Heart left ventricle (tissue), 16 donors: ENCODE results near the gene VAMP5. TPM values are rescaled to one million over a fixed set of nuclear protein-coding genes. Genes with fewer than 3 reads are reported as not detected.
A peak's percentile ranks its signal among the peaks of the same experiment; 100 is the strongest.

ENCODE experiments used
- ATAC-seq, 4 donors: fragments of 200-7000 bp; cut with Tn5 transposase; one replicate each; pipeline ENCODE4 v1.9.1; 2020 to 2022; ENCODE audit warnings: moderate library complexity in 4 of 4, mild to moderate bottlenecking in 3 of 4, moderate number of reproducible peaks in 1 of 4
- DNase-seq, 5 donors: peaks; one replicate each; pipeline ENCODE4 v3.0.0-alpha.2; 2020
- H3K27ac ChIP-seq, 12 donors: fragments of 200-600 bp; sonication (generic) in 4 of 12; one replicate each; pipeline versions ENCODE4 v1.5.0 to v1.8.0; 2016 to 2022; ENCODE audit warnings: mild to moderate bottlenecking in 2 of 12
- H3K27me3 ChIP-seq, 9 donors: fragments of 200-600 bp; sonication (generic) in 2 of 9; one replicate each; pipeline versions ENCODE4 v1.5.1 to v1.8.0; 2016 to 2022; ENCODE audit warnings: mild to moderate bottlenecking in 3 of 9
- H3K36me3 ChIP-seq, 9 donors: fragments of 200-600 bp; sonication (generic) in 2 of 9; one replicate each; pipeline versions ENCODE4 v1.5.0 to v1.8.0; 2018 to 2022; ENCODE audit warnings: mild to moderate bottlenecking in 2 of 9
- H3K4me1 ChIP-seq, 12 donors: fragments of 200-600 bp; sonication (generic) in 4 of 12; one replicate each; pipeline versions ENCODE4 v1.5.0 to v1.8.0; 2016 to 2022; ENCODE audit warnings: mild to moderate bottlenecking in 3 of 12
- H3K4me3 ChIP-seq, 12 donors: fragments of 200-600 bp; sonication (generic) in 4 of 12; one replicate each; pipeline versions ENCODE4 v1.5.0 to v1.8.0; 2017 to 2022; ENCODE audit warnings: mild to moderate bottlenecking in 9 of 12, moderate library complexity in 4 of 12
- H3K9me3 ChIP-seq, 12 donors: fragments of 200-600 bp; sonication (generic) in 4 of 12; one replicate each; pipeline versions ENCODE4 v1.5.0 to v1.8.0; 2016 to 2022; ENCODE audit warnings: mild to moderate bottlenecking in 1 of 12
- POLR2A ChIP-seq, 2 donors: fragments of 450-650 bp; IDR thresholded peaks; one replicate each; pipeline ENCODE4 v1.6.1; 2017; ENCODE audit warnings: antibody characterized with exemption in 2 of 2, mild to moderate bottlenecking in 2 of 2, moderate library complexity in 2 of 2
- WGBS, 4 donors: extraction: QIAGEN DNeasy Blood & Tissue Kit in 2 of 4; methylation state at CpG; one replicate each; pipeline versions ENCODE4 v1.1.5 to v1.1.7; 2013 to 2018; 5-methylcytosine and 5-hydroxymethylcytosine counted together
- intact Hi-C, 10 donors: fragments of 100-400 bp; cut with DNase I; formaldehyde crosslinking; loops; one replicate each; pipeline versions ENCODE4 v1.11.1 to v1.14.2; 2022
- polyA plus RNA-seq, 2 donors: library from polyadenylated mRNA; stranded (reverse); fragments of 200-250 nt; gene quantifications; one replicate each; pipeline ENCODE4 v1.2.3, GENCODE V29; 2013
- total RNA-seq, 9 donors: library from RNA; depleted of rRNA in 2 of 9; stranded (reverse); fragments of >200 nt in 2 of 9; fragmentation: NEBNext Ultra II Directional in 3 of 9; extraction: Animal tissue kit (Norgen Biotek cat#: 25700) in 3 of 9; gene quantifications; one replicate each; pipeline versions ENCODE4 v1.1.0 to v1.2.4, GENCODE V29; 2016 to 2023
- TF ChIP-seq, protein P1 (sequence below), 12 donors: fragments of 200-600 bp; sonication (generic) in 4 of 12; IDR thresholded peaks; one replicate each; pipeline versions ENCODE4 v1.5.0 to v1.8.0; 2018 to 2022; ENCODE audit warnings: antibody characterized with exemption in 12 of 12, mild to moderate bottlenecking in 5 of 12
- donor health status: ischemic (EF 13 %, LVEDD 7.1; RV severe dilation, severe dysfunction).
- donor health status: healthy with polysubstance abuse.
- donor health status: DM: no; HTN: yes; CAD: no.
- donor health status: DM: no; HTN: no; CAD: no.
- donor health status: ischemic (EF 25% LVEDD 6.9; RV normal size, moderate dysfunction).
- donor health status: ischemic (EF 25% LVEDD 5.7; RV mildly dilated, moderate dysfunction).
- donor health status: healthy.
- donor health status: DM: yes; HTN: yes; CAD: no.
- donor health status: ischemic (EF 35%, LVEDD 5.7; RV mildly dilated, moderate dysfunction).
- donor health status: nonischemic (EF 11% LVEDD 7.7; RV severe dilation, severe dysfunction).
- donor health status: DM: yes; HTN: yes; CAD: no.
- donor health status: PGD.
- donor health status: ischemic (EF 29% LVEDD 5.4; RV normal size, mild dysfunction).
- donor health status: nonischemic (EF 23%, LVEDD 6.1; RV moderate dilation, normal function).

The VAMP5 gene
- total and polyA plus RNA-seq, 11 donors: 21.0 to 186 (median 45.2) TPM

- Histone ChIP-seq H3K4me1 (peaks cover 10 to 90% (median 60%) of the 10 kb centered on the region in 12 donors), H3K4me3 (peak overlapping the region; percentile 50 to 90 (median 74)), H3K9me3 (no peaks in the 10 kb centered on the region), H3K36me3 (peaks cover 0 to 11% (median 0%) of the 10 kb centered on the region in 9 donors), H3K27me3 (no peaks in the 10 kb centered on the region), H3K27ac (peak overlapping the region; percentile 87 to 97 (median 94))
- 30 to 45% (median 38%) methylated on average over 9 of the region's 9 CpGs for WGBS, 4 donors
- intact Hi-C loops: no loop called here
- TF ChIP-seq, protein P1, sequence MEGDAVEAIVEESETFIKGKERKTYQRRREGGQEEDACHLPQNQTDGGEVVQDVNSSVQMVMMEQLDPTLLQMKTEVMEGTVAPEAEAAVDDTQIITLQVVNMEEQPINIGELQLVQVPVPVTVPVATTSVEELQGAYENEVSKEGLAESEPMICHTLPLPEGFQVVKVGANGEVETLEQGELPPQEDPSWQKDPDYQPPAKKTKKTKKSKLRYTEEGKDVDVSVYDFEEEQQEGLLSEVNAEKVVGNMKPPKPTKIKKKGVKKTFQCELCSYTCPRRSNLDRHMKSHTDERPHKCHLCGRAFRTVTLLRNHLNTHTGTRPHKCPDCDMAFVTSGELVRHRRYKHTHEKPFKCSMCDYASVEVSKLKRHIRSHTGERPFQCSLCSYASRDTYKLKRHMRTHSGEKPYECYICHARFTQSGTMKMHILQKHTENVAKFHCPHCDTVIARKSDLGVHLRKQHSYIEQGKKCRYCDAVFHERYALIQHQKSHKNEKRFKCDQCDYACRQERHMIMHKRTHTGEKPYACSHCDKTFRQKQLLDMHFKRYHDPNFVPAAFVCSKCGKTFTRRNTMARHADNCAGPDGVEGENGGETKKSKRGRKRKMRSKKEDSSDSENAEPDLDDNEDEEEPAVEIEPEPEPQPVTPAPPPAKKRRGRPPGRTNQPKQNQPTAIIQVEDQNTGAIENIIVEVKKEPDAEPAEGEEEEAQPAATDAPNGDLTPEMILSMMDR (IDR thresholded peaks at IDR 0.05): no peak
- TF ChIP-seq POLR2A (IDR thresholded peaks at IDR 0.05): no peak
- peak in 4 of 5 donors; percentile 45 to 65 (median 54) for DNase-seq
- peak; percentile 28 to 74 (median 70) for ATAC-seq
Observed at GRCh38 chr2:85584857-85585780, 888 bp downstream of the VAMP5 start.

DNA sequence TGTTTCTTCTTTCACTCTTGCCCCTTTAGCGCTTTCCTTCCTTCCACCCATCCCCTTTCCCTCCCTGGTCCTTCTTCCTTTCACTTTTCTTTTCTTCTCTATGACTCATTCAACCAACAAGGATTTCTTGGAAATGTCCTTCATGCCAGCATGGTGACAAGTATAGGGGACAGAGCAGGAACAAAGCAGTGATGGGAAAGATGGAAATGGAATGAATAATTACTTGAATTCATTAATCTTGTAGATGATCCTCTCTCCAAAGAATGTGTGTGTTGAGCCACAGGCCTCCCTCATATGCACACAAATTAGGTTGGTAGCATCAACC is 1.5 kb downstream of the VAMP5 start:
- no peaks in the 10 kb centered on the region for H3K9me3 ChIP-seq
- peaks cover 10 to 90% (median 64%) of the 10 kb centered on the region in 12 donors for H3K4me1 ChIP-seq
- peak in 2 of 4 donors; percentile 2 to 14 for ATAC-seq
- TF ChIP-seq, protein P1 (IDR thresholded peaks at IDR 0.05): no peak
- no peak for TF ChIP-seq POLR2A (IDR thresholded peaks at IDR 0.05)
- WGBS, 4 donors: 37 to 65% (median 46%) methylated on average over 1 of the region's 1 CpG
- peak overlapping the region in 10 of 12 donors; percentile 61 to 90 (median 74) for H3K4me3 ChIP-seq
- H3K36me3 ChIP-seq: peaks cover 0 to 11% (median 0%) of the 10 kb centered on the region in 9 donors
- peak overlapping the region; percentile 87 to 97 (median 94) for H3K27ac ChIP-seq
- H3K27me3 ChIP-seq: no peaks in the 10 kb centered on the region
- intact Hi-C loops: no loop called here
- no peak for DNase-seq

GRCh38 chr2:85588236-85588635 is 4.0 kb downstream of the VAMP5 start:
- peak overlapping the region in 1 of 12 donors; percentile 29 for H3K4me3 ChIP-seq
- no peaks in the 10 kb centered on the region for H3K9me3 ChIP-seq
- no peaks in the 10 kb centered on the region for H3K27me3 ChIP-seq
- H3K36me3 ChIP-seq: peaks cover 0 to 8% (median 0%) of the 10 kb centered on the region in 9 donors
- H3K27ac ChIP-seq: peak overlapping the region; percentile 56 to 97 (median 88)
- intact Hi-C loops: no loop called here
- ATAC-seq: no peak
- 67 to 84% (median 79%) methylated on average over 4 of the region's 4 CpGs for WGBS, 4 donors
- TF ChIP-seq POLR2A (IDR thresholded peaks at IDR 0.05): no peak
- TF ChIP-seq, protein P1 (IDR thresholded peaks at IDR 0.05): no peak
- peaks cover 10 to 87% (median 80%) of the 10 kb centered on the region in 12 donors for H3K4me1 ChIP-seq
- DNase-seq: no peak

GRCh38 chr2:85588645-85589044 is 4.4 kb downstream of the VAMP5 start:
- Histone ChIP-seq H3K36me3 (peaks cover 0 to 10% (median 0%) of the 10 kb centered on the region in 9 donors), H3K9me3 (no peaks in the 10 kb centered on the region), H3K4me1 (peaks cover 10 to 85% (median 79%) of the 10 kb centered on the region in 12 donors), H3K27ac (peak overlapping the region; percentile 56 to 97 (median 88)), H3K4me3 (peak overlapping the region in 1 of 12 donors; percentile 29), H3K27me3 (no peaks in the 10 kb centered on the region)
- TF ChIP-seq POLR2A (IDR thresholded peaks at IDR 0.05): no peak
- TF ChIP-seq, protein P1 (IDR thresholded peaks at IDR 0.05): no peak
- ATAC-seq (no peak), DNase-seq (no peak)
- 73 to 80% (median 79%) methylated on average over 4 of the region's 4 CpGs for WGBS, 4 donors
- intact Hi-C loops: no loop called here
